HEK293 (cell line): Measurements from ENCODE around the gene ATXN1L.
A peak's percentile ranks its signal among the peaks of the same experiment; 100 is the strongest.

Experiments used
- CTCF ChIA-PET: fragments of 350-600 bp; formaldehyde crosslinking; extraction: SDS; loops from one replicate; lab custom pipeline; 2021; ENCODE audit warnings: antibody characterized with exemption; lab: Yijun Ruan, JAX
- POLR2A ChIA-PET: fragments of 300-600 bp; formaldehyde crosslinking; extraction: SDS; loops from one replicate; lab custom pipeline; 2020; ENCODE audit warnings: antibody characterized with exemption, inconsistent platforms; lab: Yijun Ruan, JAX
- H3K27ac ChIP-seq: fragments of 200-500 bp; sonication (Bioruptor generic); 2 replicates; pipeline ENCODE4 v1.5.1; 2014; ENCODE audit warnings: low read depth, low read length, control low read depth, inconsistent platforms; ENCODE audit errors: extremely low read depth
- H3K36me3 ChIP-seq, 2 experiments: fragments of 200-500 bp in 1 of 2; sonication (Bioruptor generic) in 1 of 2; 1 replicate in 1 of 2; 2 replicates in 1 of 2; pipeline ENCODE4 v1.5.1; 2014 to 2017; ENCODE audit warnings: inconsistent platforms in 2 of 2, low read length in 2 of 2; ENCODE audit not compliant: control insufficient read depth in 2 of 2, insufficient read depth in 1 of 2
- H3K4me1 ChIP-seq: fragments of 200-500 bp; sonication (Bioruptor generic); 2 replicates; pipeline ENCODE4 v1.5.1; 2014; ENCODE audit warnings: mild to moderate bottlenecking, low read length, inconsistent platforms; ENCODE audit not compliant: control insufficient read depth, insufficient read depth
- H3K4me3 ChIP-seq: 2 replicates; pipeline ENCODE4 v1.5.1; 2011; ENCODE audit warnings: low read depth, mild to moderate bottlenecking, control low read depth, low read length, moderate library complexity
- H3K9me3 ChIP-seq: fragments of 200-500 bp; sonication (Bioruptor generic); 2 replicates; pipeline ENCODE4 v1.5.1; 2014; ENCODE audit warnings: low read depth, low read length, inconsistent platforms; ENCODE audit not compliant: control insufficient read depth, insufficient read depth
- MEIS1 ChIP-seq: sonication (generic); formaldehyde crosslinking; IDR thresholded peaks from 2 replicates; pipeline ENCODE4 v1.8.1; 2022; ENCODE audit warnings: missing genetic modification reagents, mild to moderate bottlenecking, borderline replicate concordance
- OSR2 ChIP-seq: fragments of 450-650 bp; formaldehyde crosslinking; IDR thresholded peaks from 2 replicates; pipeline ENCODE4 v1.5.1; 2016; ENCODE audit warnings: missing biosample characterization, missing genetic modification characterization
- TRIM28 ChIP-seq: IDR thresholded peaks from 2 replicates; pipeline ENCODE4 v1.6.1; 2011; ENCODE audit warnings: low read length, control low read depth, borderline replicate concordance
- YY2 ChIP-seq: fragments of 450-650 bp; formaldehyde crosslinking; IDR thresholded peaks from 2 replicates; pipeline ENCODE4 v1.5.1; 2016; ENCODE audit warnings: missing biosample characterization, missing genetic modification characterization
- ZBTB1 ChIP-seq: fragments of 450-650 bp; formaldehyde crosslinking; IDR thresholded peaks from 2 replicates; pipeline ENCODE4 v1.5.1; 2016; ENCODE audit warnings: missing biosample characterization, missing genetic modification characterization
- ZBTB17 ChIP-seq: fragments of 450-650 bp; formaldehyde crosslinking; IDR thresholded peaks from 2 replicates; pipeline ENCODE4 v1.5.1; 2016; ENCODE audit warnings: missing biosample characterization, missing genetic modification characterization
- ZNF274 ChIP-seq, 2 experiments: fragments of 200-500 bp in 1 of 2; fragments of 450-650 bp in 1 of 2; sonication (Bioruptor generic) in 1 of 2; formaldehyde crosslinking in 1 of 2; IDR thresholded peaks; 2 replicates each; pipeline versions ENCODE4 v1.5.1 to v1.6.1; 2014 to 2016; ENCODE audit warnings: borderline replicate concordance in 1 of 2, inconsistent platforms in 1 of 2, low read length in 1 of 2, missing biosample characterization in 1 of 2, missing genetic modification characterization in 1 of 2
- ZNF639 ChIP-seq: fragments of 450-650 bp; formaldehyde crosslinking; IDR thresholded peaks from 2 replicates; pipeline ENCODE4 v1.5.1; 2016; ENCODE audit warnings: missing biosample characterization, missing genetic modification characterization
- ZNF654 ChIP-seq: fragments of 450-650 bp; formaldehyde crosslinking; IDR thresholded peaks from 2 replicates; pipeline ENCODE4 v1.5.1; 2016; ENCODE audit warnings: low read depth, missing biosample characterization, missing genetic modification characterization
- ZNF777 ChIP-seq: fragments of 450-650 bp; formaldehyde crosslinking; IDR thresholded peaks from 2 replicates; pipeline ENCODE4 v1.5.1; 2017; ENCODE audit warnings: missing biosample characterization, missing genetic modification characterization, borderline replicate concordance
- ZSCAN23 ChIP-seq: fragments of 450-650 bp; formaldehyde crosslinking; IDR thresholded peaks from 2 replicates; pipeline ENCODE4 v1.5.1; 2016; ENCODE audit warnings: missing biosample characterization, missing genetic modification characterization
- ZSCAN30 ChIP-seq: fragments of 450-650 bp; IDR thresholded peaks from 2 replicates; pipeline ENCODE4 v1.5.1; 2018; ENCODE audit warnings: missing biosample characterization, mild to moderate bottlenecking, missing genetic modification characterization, moderate library complexity
- TF ChIP-seq, protein P1 (sequence below): fragments of 450-650 bp; formaldehyde crosslinking; IDR thresholded peaks from 2 replicates; pipeline ENCODE4 v1.5.1; 2016; ENCODE audit warnings: missing biosample characterization, missing genetic modification characterization
- TF ChIP-seq, protein P2 (sequence below): fragments of 450-650 bp; formaldehyde crosslinking; IDR thresholded peaks from 2 replicates; pipeline ENCODE4 v1.5.1; 2016; ENCODE audit warnings: missing biosample characterization, missing genetic modification characterization
- TF ChIP-seq, protein P3 (sequence below): fragments of 450-650 bp; formaldehyde crosslinking; IDR thresholded peaks from 2 replicates; pipeline ENCODE4 v1.5.1; 2017; ENCODE audit warnings: missing biosample characterization, missing genetic modification characterization
- TF ChIP-seq, protein P4 (sequence below): fragments of 450-650 bp; formaldehyde crosslinking; IDR thresholded peaks from 2 replicates; pipeline ENCODE4 v1.5.1; 2016; ENCODE audit warnings: missing biosample characterization, missing genetic modification characterization
- TF ChIP-seq, protein P5 (sequence below): fragments of 450-650 bp; formaldehyde crosslinking; IDR thresholded peaks from 2 replicates; pipeline ENCODE4 v1.5.1; 2016; ENCODE audit warnings: missing biosample characterization, missing genetic modification characterization

Gene ATXN1L, protein sequence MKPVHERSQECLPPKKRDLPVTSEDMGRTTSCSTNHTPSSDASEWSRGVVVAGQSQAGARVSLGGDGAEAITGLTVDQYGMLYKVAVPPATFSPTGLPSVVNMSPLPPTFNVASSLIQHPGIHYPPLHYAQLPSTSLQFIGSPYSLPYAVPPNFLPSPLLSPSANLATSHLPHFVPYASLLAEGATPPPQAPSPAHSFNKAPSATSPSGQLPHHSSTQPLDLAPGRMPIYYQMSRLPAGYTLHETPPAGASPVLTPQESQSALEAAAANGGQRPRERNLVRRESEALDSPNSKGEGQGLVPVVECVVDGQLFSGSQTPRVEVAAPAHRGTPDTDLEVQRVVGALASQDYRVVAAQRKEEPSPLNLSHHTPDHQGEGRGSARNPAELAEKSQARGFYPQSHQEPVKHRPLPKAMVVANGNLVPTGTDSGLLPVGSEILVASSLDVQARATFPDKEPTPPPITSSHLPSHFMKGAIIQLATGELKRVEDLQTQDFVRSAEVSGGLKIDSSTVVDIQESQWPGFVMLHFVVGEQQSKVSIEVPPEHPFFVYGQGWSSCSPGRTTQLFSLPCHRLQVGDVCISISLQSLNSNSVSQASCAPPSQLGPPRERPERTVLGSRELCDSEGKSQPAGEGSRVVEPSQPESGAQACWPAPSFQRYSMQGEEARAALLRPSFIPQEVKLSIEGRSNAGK

GRCh38 chr16:71845639-71846430, at the start of gene ATXN1L:
Gene ATXN1L, plus strand, starts transcription at chr16:71845976. Its CDS starts 3,765 bp downstream, at chr16:71849741.
- CTCF ChIA-PET = interaction anchor here (0.6 to 1.6 kb wide), 5 partner anchors 11 to 116 kb away, joined by 3 to 9 read pairs (median 4); no protein-coding TSS in a partner anchor
- Histone ChIP-seq H3K36me3 (peaks cover 10 to 32% of the 10 kb centered on the region in 2 experiments; a peak in 2 of 3 replicates), H3K9me3 (no peaks in the 10 kb centered on the region), H3K27ac (peak within 1 kb of the TSS; percentile 70; the same call in 1 of the 2 replicates), H3K4me3 (peak within 1 kb of the TSS; percentile 95), H3K4me1 (peaks cover 9% of the 10 kb centered on the region; the same call in 1 of the 2 replicates)
- POLR2A ChIA-PET = interaction anchor here (0.5 to 1.6 kb wide), 3 partner anchors 37 to 172 kb away, joined by 3 to 7 read pairs (median 4); partner anchors contain the start of gene AP1G1
- TF ChIP-seq, protein P1, sequence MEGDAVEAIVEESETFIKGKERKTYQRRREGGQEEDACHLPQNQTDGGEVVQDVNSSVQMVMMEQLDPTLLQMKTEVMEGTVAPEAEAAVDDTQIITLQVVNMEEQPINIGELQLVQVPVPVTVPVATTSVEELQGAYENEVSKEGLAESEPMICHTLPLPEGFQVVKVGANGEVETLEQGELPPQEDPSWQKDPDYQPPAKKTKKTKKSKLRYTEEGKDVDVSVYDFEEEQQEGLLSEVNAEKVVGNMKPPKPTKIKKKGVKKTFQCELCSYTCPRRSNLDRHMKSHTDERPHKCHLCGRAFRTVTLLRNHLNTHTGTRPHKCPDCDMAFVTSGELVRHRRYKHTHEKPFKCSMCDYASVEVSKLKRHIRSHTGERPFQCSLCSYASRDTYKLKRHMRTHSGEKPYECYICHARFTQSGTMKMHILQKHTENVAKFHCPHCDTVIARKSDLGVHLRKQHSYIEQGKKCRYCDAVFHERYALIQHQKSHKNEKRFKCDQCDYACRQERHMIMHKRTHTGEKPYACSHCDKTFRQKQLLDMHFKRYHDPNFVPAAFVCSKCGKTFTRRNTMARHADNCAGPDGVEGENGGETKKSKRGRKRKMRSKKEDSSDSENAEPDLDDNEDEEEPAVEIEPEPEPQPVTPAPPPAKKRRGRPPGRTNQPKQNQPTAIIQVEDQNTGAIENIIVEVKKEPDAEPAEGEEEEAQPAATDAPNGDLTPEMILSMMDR = no peak; the same call in 1 of the 2 replicates
- no peak for TF ChIP-seq MEIS1
- TF ChIP-seq, protein P2, sequence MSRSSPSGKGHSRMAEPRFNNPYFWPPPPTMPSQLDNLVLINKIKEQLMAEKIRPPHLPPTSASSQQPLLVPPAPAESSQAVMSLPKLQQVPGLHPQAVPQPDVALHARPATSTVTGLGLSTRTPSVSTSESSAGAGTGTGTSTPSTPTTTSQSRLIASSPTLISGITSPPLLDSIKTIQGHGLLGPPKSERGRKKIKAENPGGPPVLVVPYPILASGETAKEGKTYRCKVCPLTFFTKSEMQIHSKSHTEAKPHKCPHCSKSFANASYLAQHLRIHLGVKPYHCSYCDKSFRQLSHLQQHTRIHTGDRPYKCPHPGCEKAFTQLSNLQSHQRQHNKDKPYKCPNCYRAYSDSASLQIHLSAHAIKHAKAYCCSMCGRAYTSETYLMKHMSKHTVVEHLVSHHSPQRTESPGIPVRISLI (tag by site-specific recombination) = peak; percentile 4; the same call in 1 of the 2 replicates
- TF ChIP-seq, protein P3, sequence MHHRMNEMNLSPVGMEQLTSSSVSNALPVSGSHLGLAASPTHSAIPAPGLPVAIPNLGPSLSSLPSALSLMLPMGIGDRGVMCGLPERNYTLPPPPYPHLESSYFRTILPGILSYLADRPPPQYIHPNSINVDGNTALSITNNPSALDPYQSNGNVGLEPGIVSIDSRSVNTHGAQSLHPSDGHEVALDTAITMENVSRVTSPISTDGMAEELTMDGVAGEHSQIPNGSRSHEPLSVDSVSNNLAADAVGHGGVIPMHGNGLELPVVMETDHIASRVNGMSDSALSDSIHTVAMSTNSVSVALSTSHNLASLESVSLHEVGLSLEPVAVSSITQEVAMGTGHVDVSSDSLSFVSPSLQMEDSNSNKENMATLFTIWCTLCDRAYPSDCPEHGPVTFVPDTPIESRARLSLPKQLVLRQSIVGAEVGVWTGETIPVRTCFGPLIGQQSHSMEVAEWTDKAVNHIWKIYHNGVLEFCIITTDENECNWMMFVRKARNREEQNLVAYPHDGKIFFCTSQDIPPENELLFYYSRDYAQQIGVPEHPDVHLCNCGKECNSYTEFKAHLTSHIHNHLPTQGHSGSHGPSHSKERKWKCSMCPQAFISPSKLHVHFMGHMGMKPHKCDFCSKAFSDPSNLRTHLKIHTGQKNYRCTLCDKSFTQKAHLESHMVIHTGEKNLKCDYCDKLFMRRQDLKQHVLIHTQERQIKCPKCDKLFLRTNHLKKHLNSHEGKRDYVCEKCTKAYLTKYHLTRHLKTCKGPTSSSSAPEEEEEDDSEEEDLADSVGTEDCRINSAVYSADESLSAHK (tag by site-specific recombination) = no peak
- peak; percentile 46; the same call in 1 of the 2 replicates for TF ChIP-seq YY2 (tag by site-specific recombination)
- TF ChIP-seq ZNF639 (tag by site-specific recombination) = no peak
- TF ChIP-seq, protein P4, sequence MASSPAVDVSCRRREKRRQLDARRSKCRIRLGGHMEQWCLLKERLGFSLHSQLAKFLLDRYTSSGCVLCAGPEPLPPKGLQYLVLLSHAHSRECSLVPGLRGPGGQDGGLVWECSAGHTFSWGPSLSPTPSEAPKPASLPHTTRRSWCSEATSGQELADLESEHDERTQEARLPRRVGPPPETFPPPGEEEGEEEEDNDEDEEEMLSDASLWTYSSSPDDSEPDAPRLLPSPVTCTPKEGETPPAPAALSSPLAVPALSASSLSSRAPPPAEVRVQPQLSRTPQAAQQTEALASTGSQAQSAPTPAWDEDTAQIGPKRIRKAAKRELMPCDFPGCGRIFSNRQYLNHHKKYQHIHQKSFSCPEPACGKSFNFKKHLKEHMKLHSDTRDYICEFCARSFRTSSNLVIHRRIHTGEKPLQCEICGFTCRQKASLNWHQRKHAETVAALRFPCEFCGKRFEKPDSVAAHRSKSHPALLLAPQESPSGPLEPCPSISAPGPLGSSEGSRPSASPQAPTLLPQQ (tag by site-specific recombination) = peak; percentile 52; the same call in 1 of the 2 replicates
- no peak for TF ChIP-seq ZSCAN23 (tag by site-specific recombination)
- TF ChIP-seq ZBTB1 (tag by site-specific recombination) = no peak
- TF ChIP-seq ZBTB17 (tag by site-specific recombination) = no peak
- no peak for TF ChIP-seq ZNF777 (tag by site-specific recombination)
- TF ChIP-seq, protein P5, sequence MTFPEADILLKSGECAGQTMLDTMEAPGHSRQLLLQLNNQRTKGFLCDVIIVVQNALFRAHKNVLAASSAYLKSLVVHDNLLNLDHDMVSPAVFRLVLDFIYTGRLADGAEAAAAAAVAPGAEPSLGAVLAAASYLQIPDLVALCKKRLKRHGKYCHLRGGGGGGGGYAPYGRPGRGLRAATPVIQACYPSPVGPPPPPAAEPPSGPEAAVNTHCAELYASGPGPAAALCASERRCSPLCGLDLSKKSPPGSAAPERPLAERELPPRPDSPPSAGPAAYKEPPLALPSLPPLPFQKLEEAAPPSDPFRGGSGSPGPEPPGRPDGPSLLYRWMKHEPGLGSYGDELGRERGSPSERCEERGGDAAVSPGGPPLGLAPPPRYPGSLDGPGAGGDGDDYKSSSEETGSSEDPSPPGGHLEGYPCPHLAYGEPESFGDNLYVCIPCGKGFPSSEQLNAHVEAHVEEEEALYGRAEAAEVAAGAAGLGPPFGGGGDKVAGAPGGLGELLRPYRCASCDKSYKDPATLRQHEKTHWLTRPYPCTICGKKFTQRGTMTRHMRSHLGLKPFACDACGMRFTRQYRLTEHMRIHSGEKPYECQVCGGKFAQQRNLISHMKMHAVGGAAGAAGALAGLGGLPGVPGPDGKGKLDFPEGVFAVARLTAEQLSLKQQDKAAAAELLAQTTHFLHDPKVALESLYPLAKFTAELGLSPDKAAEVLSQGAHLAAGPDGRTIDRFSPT = no peak
- no peak for TF ChIP-seq ZNF654
- no peak for TF ChIP-seq OSR2 (tag by site-specific recombination)
- no peak for TF ChIP-seq TRIM28
- peak; percentile 63; the same call in 1 of the 2 replicates for TF ChIP-seq ZSCAN30 (tag by site-specific recombination)
- TF ChIP-seq ZNF274 (IDR thresholded peaks at IDR 0.05; ENCODE audit: low read length) = no peak
- no peak for TF ChIP-seq ZNF274 (tag by site-specific recombination; IDR thresholded peaks at IDR 0.05; ENCODE audit: borderline replicate concordance)
